Measurements from ENCODE around the gene ACSS3. TPM values are rescaled to one million over a fixed set of nuclear protein-coding genes. Genes with fewer than 3 reads are reported as not detected.

The ACSS3 gene
- total RNA-seq, 6 experiments from 2014 or later: 39.7 to 112 (median 56.5) TPM

DNA sequence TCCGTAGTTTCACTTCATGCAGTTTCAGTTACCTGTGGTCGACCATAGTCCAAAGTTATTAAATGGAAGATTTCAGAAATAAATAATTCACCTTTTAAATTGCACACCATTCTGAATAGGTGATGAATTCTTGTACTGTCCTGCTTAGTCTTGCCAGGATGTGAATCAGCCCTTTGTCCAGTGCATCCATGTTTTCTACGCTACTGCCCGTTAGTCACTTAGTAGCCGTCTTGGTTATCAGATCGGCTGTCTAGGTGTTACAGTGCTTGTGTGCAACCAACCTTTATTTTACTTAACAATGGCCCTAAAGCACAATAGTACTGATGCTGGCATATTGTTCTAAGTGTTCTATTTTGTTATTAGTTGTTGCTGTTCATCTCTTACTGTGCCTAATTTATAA, 146.7 kb downstream of the ACSS3 start:
- TF ChIP-seq, protein P1, sequence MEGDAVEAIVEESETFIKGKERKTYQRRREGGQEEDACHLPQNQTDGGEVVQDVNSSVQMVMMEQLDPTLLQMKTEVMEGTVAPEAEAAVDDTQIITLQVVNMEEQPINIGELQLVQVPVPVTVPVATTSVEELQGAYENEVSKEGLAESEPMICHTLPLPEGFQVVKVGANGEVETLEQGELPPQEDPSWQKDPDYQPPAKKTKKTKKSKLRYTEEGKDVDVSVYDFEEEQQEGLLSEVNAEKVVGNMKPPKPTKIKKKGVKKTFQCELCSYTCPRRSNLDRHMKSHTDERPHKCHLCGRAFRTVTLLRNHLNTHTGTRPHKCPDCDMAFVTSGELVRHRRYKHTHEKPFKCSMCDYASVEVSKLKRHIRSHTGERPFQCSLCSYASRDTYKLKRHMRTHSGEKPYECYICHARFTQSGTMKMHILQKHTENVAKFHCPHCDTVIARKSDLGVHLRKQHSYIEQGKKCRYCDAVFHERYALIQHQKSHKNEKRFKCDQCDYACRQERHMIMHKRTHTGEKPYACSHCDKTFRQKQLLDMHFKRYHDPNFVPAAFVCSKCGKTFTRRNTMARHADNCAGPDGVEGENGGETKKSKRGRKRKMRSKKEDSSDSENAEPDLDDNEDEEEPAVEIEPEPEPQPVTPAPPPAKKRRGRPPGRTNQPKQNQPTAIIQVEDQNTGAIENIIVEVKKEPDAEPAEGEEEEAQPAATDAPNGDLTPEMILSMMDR (IDR thresholded peaks at IDR 0.05): no peak
- no peak for TF ChIP-seq POLR2A (IDR thresholded peaks at IDR 0.05)
- H3K27ac ChIP-seq: no peak overlapping the region
- intact Hi-C loops (cut with DNase I): no loop called here

GRCh38 chr12:81229759-81230158, 151.9 kb downstream of the ACSS3 start:
- WGBS (ENCODE audit: insufficient coverage, low coverage, low lambda C conversion rate, missing lambda C conversion rate): 81% methylated on average over 5 of the region's 5 CpGs
- intact Hi-C loops (cut with DNase I): no loop called here
- ATAC-seq (no peak), DNase-seq (no peak)
- H3K4me1 ChIP-seq: no peaks in the 10 kb centered on the region
- TF ChIP-seq POLR2A (IDR thresholded peaks at IDR 0.05): no peak
- TF ChIP-seq, protein P1 (IDR thresholded peaks at IDR 0.05): no peak
- no peaks in the 10 kb centered on the region for H3K9me3 ChIP-seq
- no peaks in the 10 kb centered on the region for H3K27me3 ChIP-seq
- no peak overlapping the region for H3K27ac ChIP-seq
- H3K36me3 ChIP-seq: peaks cover 0 to 14% (median 0%) of the 10 kb centered on the region in 4 donors
- H3K4me3 ChIP-seq: no peak overlapping the region

More for the DNA sequence above, 146.7 kb downstream of the ACSS3 start:
- Histone ChIP-seq H3K27me3 (no peaks in the 10 kb centered on the region), H3K9me3 (no peaks in the 10 kb centered on the region), H3K4me1 (no peaks in the 10 kb centered on the region), H3K36me3 (no peaks in the 10 kb centered on the region), H3K4me3 (no peak overlapping the region)
- WGBS (ENCODE audit: insufficient coverage, low coverage, low lambda C conversion rate, missing lambda C conversion rate): 98% methylated on average over 4 of the region's 6 CpGs
- DNase-seq (no peak), ATAC-seq (no peak)

DNA sequence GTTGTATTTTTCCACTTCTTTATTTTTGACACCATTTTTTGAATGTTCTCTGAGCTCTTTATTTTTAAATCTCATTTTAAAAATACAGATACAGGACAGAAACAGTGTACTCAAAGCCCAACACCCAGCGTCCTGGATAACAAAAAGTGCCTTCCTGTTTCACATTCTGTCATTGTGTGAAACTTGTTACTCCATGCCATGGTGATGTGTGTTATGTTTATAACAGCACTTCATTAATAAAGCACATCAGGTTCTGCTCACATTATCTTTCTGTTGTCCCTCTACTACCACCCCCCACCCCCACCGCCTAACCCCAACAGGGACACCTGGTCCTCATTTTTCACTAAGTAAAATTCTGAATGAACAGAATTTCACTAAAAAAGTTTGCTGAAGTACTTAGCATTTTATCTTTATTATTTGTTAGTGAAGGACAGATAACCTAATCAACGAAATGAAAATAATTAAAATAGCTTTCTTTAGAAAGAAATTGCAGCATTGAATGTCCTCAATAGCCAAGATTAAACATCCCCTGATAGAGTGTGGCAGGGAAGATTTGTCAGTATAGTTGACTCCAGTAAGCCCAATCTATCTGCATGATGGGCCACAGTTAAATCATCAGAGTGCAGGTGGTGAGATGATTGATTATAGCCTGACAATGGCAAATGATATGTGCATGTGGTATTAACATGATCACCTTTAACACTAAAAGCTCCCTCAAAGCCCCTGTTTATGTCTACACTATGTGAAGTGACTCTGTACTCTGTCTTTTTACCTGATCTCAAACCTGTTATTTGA, 153.9 kb downstream of the ACSS3 start:
- no peak for TF ChIP-seq POLR2A (IDR thresholded peaks at IDR 0.05)
- TF ChIP-seq, protein P1 (IDR thresholded peaks at IDR 0.05): no peak
- Histone ChIP-seq H3K27me3 (no peaks in the 10 kb centered on the region), H3K4me3 (no peak overlapping the region), H3K27ac (no peak overlapping the region), H3K9me3 (no peaks in the 10 kb centered on the region), H3K4me1 (no peaks in the 10 kb centered on the region), H3K36me3 (peaks cover 0 to 14% (median 1%) of the 10 kb centered on the region in 4 donors)
- no peak for DNase-seq
- whole genome bisulfite sequencing (ENCODE audit: insufficient coverage, low coverage, low lambda C conversion rate, missing lambda C conversion rate): 82% methylated on average over 3 of the region's 3 CpGs
- intact Hi-C loops (cut with DNase I): no loop called here
- no peak for ATAC-seq

DNA sequence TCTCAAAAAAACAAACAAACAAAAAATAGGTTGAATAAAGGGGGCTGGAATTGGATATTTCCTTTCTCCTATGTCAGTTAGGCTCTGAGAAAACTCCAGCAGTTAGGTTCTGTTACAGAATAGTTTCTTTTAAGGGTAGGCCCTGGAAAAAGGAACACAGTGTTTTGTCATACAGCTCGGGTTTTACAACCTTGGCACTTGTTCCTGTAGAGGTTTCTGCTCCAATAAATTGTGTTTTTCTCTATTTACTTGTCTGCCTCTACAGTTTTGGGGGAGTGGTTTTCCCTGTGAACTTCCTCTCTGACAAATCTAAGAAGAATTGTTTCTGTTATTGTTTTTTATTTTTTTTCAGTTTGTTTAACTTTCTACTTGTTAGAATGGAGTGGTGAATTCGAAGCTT, 167.6 kb downstream of the ACSS3 start:
- no peaks in the 10 kb centered on the region for H3K9me3 ChIP-seq
- H3K27me3 ChIP-seq: no peaks in the 10 kb centered on the region
- WGBS (ENCODE audit: insufficient coverage, low coverage, low lambda C conversion rate, missing lambda C conversion rate): 40% methylated on average over 2 of the region's 2 CpGs
- no peak overlapping the region for H3K4me3 ChIP-seq
- H3K36me3 ChIP-seq: no peaks in the 10 kb centered on the region
- intact Hi-C loops (cut with DNase I): no loop called here
- H3K27ac ChIP-seq: no peak overlapping the region
- DNase-seq (no peak), ATAC-seq (no peak)
- TF ChIP-seq POLR2A (IDR thresholded peaks at IDR 0.05): no peak
- TF ChIP-seq, protein P1 (IDR thresholded peaks at IDR 0.05): no peak
- no peaks in the 10 kb centered on the region for H3K4me1 ChIP-seq
